Measurements from ENCODE around the gene UBE2E2. TPM values are rescaled to one million over a fixed set of nuclear protein-coding genes. Genes with fewer than 3 reads are reported as not detected.

Gene UBE2E2
- polyA plus RNA-seq, 1 donor, result 15.4 TPM

- no peaks in the 10 kb centered on the region for H3K4me1 ChIP-seq (ENCODE audit: control insufficient read depth, insufficient read depth, low read length)
- WGBS (ENCODE audit: insufficient coverage, low lambda C conversion rate), result no CpG with 5 or more reads among the region's 9 CpGs
- no peak for DNase-seq
- H3K36me3 ChIP-seq (ENCODE audit: control insufficient read depth, insufficient read depth, low read length), result no peaks in the 10 kb centered on the region
- peaks cover 5% of the 10 kb centered on the region for H3K9me3 ChIP-seq (ENCODE audit: control insufficient read depth, low read depth, low read length)
- H3K27me3 ChIP-seq (ENCODE audit: control insufficient read depth, insufficient read depth, low read length), result no peaks in the 10 kb centered on the region
- no peak overlapping the region for H3K4me3 ChIP-seq (ENCODE audit: low read length)
- H3K27ac ChIP-seq (ENCODE audit: low read length), result no peak overlapping the region
Observed at GRCh38 chr3:23487015-23487414, 283.9 kb downstream of the UBE2E2 start.

- Histone ChIP-seq H3K36me3 (ENCODE audit: control insufficient read depth, insufficient read depth, low read length) (no peaks in the 10 kb centered on the region), H3K9me3 (ENCODE audit: control insufficient read depth, low read depth, low read length) (peaks cover 5% of the 10 kb centered on the region), H3K27ac (ENCODE audit: low read length) (no peak overlapping the region), H3K4me1 (ENCODE audit: control insufficient read depth, insufficient read depth, low read length) (no peaks in the 10 kb centered on the region), H3K4me3 (ENCODE audit: low read length) (no peak overlapping the region), H3K27me3 (ENCODE audit: control insufficient read depth, insufficient read depth, low read length) (no peaks in the 10 kb centered on the region)
- DNase-seq, result no peak
- 100% methylated on average over 1 of the region's 3 CpGs for WGBS (ENCODE audit: insufficient coverage, low lambda C conversion rate)
Observed at GRCh38 chr3:23488618-23489017, 285.5 kb downstream of the UBE2E2 start.

GRCh38 chr3:23489300-23490158 is 286.4 kb downstream of the UBE2E2 start:
- Histone ChIP-seq H3K27me3 (ENCODE audit: control insufficient read depth, insufficient read depth, low read length) (no peaks in the 10 kb centered on the region), H3K36me3 (ENCODE audit: control insufficient read depth, insufficient read depth, low read length) (no peaks in the 10 kb centered on the region), H3K4me3 (ENCODE audit: low read length) (no peak overlapping the region), H3K27ac (ENCODE audit: low read length) (no peak overlapping the region), H3K4me1 (ENCODE audit: control insufficient read depth, insufficient read depth, low read length) (no peaks in the 10 kb centered on the region), H3K9me3 (ENCODE audit: control insufficient read depth, low read depth, low read length) (peaks cover 5% of the 10 kb centered on the region)
- no peak for DNase-seq
- WGBS (ENCODE audit: insufficient coverage, low lambda C conversion rate), result 100% methylated on average over 2 of the region's 7 CpGs

GRCh38 chr3:23490459-23490858 is 287.3 kb downstream of the UBE2E2 start:
- Histone ChIP-seq H3K27me3 (ENCODE audit: control insufficient read depth, insufficient read depth, low read length) (no peaks in the 10 kb centered on the region), H3K4me1 (ENCODE audit: control insufficient read depth, insufficient read depth, low read length) (no peaks in the 10 kb centered on the region), H3K9me3 (ENCODE audit: control insufficient read depth, low read depth, low read length) (peaks cover 5% of the 10 kb centered on the region), H3K4me3 (ENCODE audit: low read length) (no peak overlapping the region), H3K36me3 (ENCODE audit: control insufficient read depth, insufficient read depth, low read length) (no peaks in the 10 kb centered on the region), H3K27ac (ENCODE audit: low read length) (no peak overlapping the region)
- DNase-seq, result no peak
- no CpG with 5 or more reads among the region's 3 CpGs for WGBS (ENCODE audit: insufficient coverage, low lambda C conversion rate)

- Histone ChIP-seq H3K36me3 (ENCODE audit: control insufficient read depth, insufficient read depth, low read length) (no peaks in the 10 kb centered on the region), H3K4me3 (ENCODE audit: low read length) (no peak overlapping the region), H3K27me3 (ENCODE audit: control insufficient read depth, insufficient read depth, low read length) (no peaks in the 10 kb centered on the region), H3K27ac (ENCODE audit: low read length) (no peak overlapping the region), H3K4me1 (ENCODE audit: control insufficient read depth, insufficient read depth, low read length) (no peaks in the 10 kb centered on the region), H3K9me3 (ENCODE audit: control insufficient read depth, low read depth, low read length) (peaks cover 2% of the 10 kb centered on the region)
- no peak for DNase-seq
Observed at GRCh38 chr3:23492057-23492456, 288.9 kb downstream of the UBE2E2 start.

DNA sequence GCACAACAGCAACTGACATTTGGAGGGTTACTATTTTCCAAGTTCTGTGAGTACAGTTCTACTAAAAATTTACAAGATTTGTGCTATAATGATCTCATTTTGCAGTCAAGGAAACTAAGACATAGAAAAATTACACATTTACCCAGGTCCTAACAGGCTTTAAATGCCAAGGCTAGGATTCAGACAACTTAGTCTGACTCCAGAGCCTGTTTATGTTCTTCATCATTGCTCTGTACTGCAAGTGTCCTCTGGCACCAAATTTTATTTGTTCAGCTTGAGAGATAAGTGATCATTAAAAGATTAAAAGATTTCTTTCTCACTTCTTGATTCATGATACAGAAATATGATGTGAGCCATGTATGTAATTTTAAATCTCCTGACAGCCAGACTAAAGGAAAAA is 290.8 kb downstream of the UBE2E2 start:
- no peaks in the 10 kb centered on the region for H3K9me3 ChIP-seq (ENCODE audit: control insufficient read depth, low read depth, low read length)
- H3K27ac ChIP-seq (ENCODE audit: low read length), result no peak overlapping the region
- H3K4me3 ChIP-seq (ENCODE audit: low read length), result no peak overlapping the region
- H3K36me3 ChIP-seq (ENCODE audit: control insufficient read depth, insufficient read depth, low read length), result no peaks in the 10 kb centered on the region
- no peaks in the 10 kb centered on the region for H3K4me1 ChIP-seq (ENCODE audit: control insufficient read depth, insufficient read depth, low read length)
- DNase-seq, result no peak
- H3K27me3 ChIP-seq (ENCODE audit: control insufficient read depth, insufficient read depth, low read length), result no peaks in the 10 kb centered on the region

DNA sequence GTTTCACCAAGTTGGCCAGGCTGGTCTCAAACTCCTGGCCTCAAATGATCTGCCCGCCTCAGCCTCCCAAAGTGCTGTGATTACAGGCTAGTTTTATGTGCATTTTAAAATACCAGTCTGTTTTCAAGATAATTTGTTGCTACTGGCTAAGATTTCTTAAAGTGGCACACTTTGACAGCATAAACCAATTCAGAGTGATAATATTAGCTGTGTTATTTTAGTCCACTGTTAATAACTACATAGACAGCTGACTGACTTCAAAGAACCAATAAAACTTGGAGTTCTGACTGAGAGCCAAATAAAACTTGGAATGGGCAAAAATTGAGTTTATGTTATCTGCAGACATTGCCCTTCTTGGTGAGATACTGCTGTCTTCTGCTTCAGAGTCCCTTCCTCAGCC is 291.8 kb downstream of the UBE2E2 start:
- H3K36me3 ChIP-seq (ENCODE audit: control insufficient read depth, insufficient read depth, low read length), result no peaks in the 10 kb centered on the region
- no peaks in the 10 kb centered on the region for H3K27me3 ChIP-seq (ENCODE audit: control insufficient read depth, insufficient read depth, low read length)
- no peaks in the 10 kb centered on the region for H3K4me1 ChIP-seq (ENCODE audit: control insufficient read depth, insufficient read depth, low read length)
- H3K4me3 ChIP-seq (ENCODE audit: low read length), result no peak overlapping the region
- H3K9me3 ChIP-seq (ENCODE audit: control insufficient read depth, low read depth, low read length), result no peaks in the 10 kb centered on the region
- DNase-seq, result no peak
- no CpG with 5 or more reads among the region's 1 CpG for WGBS (ENCODE audit: insufficient coverage, low lambda C conversion rate)
- no peak overlapping the region for H3K27ac ChIP-seq (ENCODE audit: low read length)

GRCh38 chr3:23495507-23495906 is 292.4 kb downstream of the UBE2E2 start:
- Histone ChIP-seq H3K9me3 (ENCODE audit: control insufficient read depth, low read depth, low read length) (no peaks in the 10 kb centered on the region), H3K27ac (ENCODE audit: low read length) (no peak overlapping the region), H3K27me3 (ENCODE audit: control insufficient read depth, insufficient read depth, low read length) (no peaks in the 10 kb centered on the region), H3K4me3 (ENCODE audit: low read length) (no peak overlapping the region), H3K4me1 (ENCODE audit: control insufficient read depth, insufficient read depth, low read length) (no peaks in the 10 kb centered on the region), H3K36me3 (ENCODE audit: control insufficient read depth, insufficient read depth, low read length) (no peaks in the 10 kb centered on the region)
- no peak for DNase-seq
- WGBS (ENCODE audit: insufficient coverage, low lambda C conversion rate), result no CpG with 5 or more reads among the region's 1 CpG

DNA sequence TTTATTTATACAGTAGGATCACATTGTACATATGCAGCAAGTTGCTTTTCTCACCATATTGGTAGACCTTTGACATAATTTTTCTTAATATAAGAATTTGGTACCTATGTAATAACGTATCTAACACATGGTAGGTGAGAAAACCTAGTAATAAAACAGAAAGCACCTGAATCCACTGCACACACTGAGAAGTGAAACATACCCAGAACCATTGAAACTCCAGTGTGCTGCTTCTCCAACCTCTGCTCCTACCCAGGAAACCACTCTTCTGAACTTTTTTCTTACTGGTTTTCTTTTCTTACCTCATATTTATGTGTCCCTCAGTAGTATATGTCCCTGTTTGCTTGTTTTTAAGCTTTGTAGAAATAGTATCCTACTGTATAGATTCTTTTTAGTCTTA is 293.0 kb downstream of the UBE2E2 start:
- no peaks in the 10 kb centered on the region for H3K36me3 ChIP-seq (ENCODE audit: control insufficient read depth, insufficient read depth, low read length)
- no peak for DNase-seq
- no CpG with 5 or more reads among the region's 1 CpG for WGBS (ENCODE audit: insufficient coverage, low lambda C conversion rate)

DNA sequence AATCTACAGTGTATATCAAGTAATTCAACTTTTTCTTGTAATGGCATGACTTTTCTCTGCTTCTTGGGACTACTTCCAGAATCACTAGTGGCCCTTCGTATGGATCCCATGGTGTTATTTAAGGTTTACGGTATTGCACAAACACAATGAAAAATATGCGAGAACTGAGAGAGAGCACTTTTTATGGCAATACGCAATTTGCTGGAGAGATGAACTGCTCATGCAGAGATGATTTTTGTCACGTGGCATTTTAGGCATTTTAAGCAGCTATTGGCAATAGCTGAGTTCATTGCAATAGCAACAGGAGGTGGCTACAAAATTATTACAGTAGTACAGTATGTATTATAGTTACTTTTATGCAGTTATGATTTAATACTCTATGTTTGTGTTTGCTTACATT is 294.0 kb downstream of the UBE2E2 start:
- H3K4me3 ChIP-seq (ENCODE audit: low read length), result no peak overlapping the region
- H3K4me1 ChIP-seq (ENCODE audit: control insufficient read depth, insufficient read depth, low read length), result no peaks in the 10 kb centered on the region
- H3K27me3 ChIP-seq (ENCODE audit: control insufficient read depth, insufficient read depth, low read length), result no peaks in the 10 kb centered on the region
- 100% methylated on average over 3 of the region's 5 CpGs for WGBS (ENCODE audit: insufficient coverage, low lambda C conversion rate)
- DNase-seq, result no peak
- no peak overlapping the region for H3K27ac ChIP-seq (ENCODE audit: low read length)
- no peaks in the 10 kb centered on the region for H3K36me3 ChIP-seq (ENCODE audit: control insufficient read depth, insufficient read depth, low read length)
- no peaks in the 10 kb centered on the region for H3K9me3 ChIP-seq (ENCODE audit: control insufficient read depth, low read depth, low read length)

More for the DNA sequence above, 293.0 kb downstream of the UBE2E2 start:
- no peaks in the 10 kb centered on the region for H3K4me1 ChIP-seq (ENCODE audit: control insufficient read depth, insufficient read depth, low read length)
- H3K27me3 ChIP-seq (ENCODE audit: control insufficient read depth, insufficient read depth, low read length), result no peaks in the 10 kb centered on the region
- no peaks in the 10 kb centered on the region for H3K9me3 ChIP-seq (ENCODE audit: control insufficient read depth, low read depth, low read length)
- H3K27ac ChIP-seq (ENCODE audit: low read length), result no peak overlapping the region
- H3K4me3 ChIP-seq (ENCODE audit: low read length), result no peak overlapping the region

DNA sequence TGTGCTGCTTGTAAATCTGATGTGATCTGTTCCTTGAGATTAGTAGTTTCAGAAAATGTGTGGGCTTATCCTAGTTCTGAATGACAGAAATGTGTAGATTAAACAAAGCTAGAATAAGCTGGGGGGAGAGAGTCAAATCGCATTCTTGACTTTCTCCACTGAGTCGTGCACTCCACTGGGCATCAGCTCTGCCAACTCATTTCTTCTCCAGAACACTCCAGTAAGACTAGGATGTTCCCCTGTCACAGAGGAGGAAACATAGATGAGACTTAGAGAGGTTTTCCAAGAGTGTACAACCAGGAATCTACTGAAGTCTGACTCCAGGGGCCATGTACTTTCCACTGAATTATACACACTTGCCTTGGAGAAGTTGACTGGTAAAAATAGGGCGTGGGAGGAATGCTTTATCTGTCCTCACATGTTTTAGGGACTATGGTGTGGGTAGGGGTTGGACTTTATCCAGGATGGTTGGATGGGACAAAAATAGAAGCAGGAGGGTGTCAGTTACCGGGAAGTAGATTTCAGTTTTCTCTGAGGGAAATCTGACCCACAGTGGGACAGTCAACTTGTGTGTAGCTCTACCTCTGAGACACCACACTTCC is 298.2 kb downstream of the UBE2E2 start:
- Histone ChIP-seq H3K27me3 (ENCODE audit: control insufficient read depth, insufficient read depth, low read length) (no peaks in the 10 kb centered on the region), H3K4me3 (ENCODE audit: low read length) (no peak overlapping the region), H3K4me1 (ENCODE audit: control insufficient read depth, insufficient read depth, low read length) (no peaks in the 10 kb centered on the region), H3K27ac (ENCODE audit: low read length) (no peak overlapping the region), H3K36me3 (ENCODE audit: control insufficient read depth, insufficient read depth, low read length) (no peaks in the 10 kb centered on the region), H3K9me3 (ENCODE audit: control insufficient read depth, low read depth, low read length) (no peaks in the 10 kb centered on the region)
- DNase-seq, result no peak
- WGBS (ENCODE audit: insufficient coverage, low lambda C conversion rate), result no CpG with 5 or more reads among the region's 4 CpGs
